Measurements from ENCODE around the gene SLF1.

SLF1 gene

DNA sequence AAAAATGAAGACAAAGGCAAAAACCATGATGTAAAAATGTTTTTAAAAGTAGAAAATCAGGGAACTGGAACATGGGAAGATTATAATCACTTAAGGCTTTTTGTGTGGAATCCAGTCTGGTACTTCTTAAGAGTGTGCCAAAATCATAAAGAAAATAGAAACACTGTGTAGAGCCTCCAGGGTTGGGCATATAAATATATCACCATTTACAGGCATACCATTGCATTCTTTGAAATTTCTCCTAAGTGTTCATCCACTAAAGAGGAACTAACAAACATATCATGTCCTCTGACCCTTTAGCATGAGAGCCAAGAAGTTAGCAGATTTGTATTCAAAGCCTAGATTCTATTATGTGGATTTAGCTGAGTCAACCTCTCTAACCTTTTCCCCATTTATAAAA lies 93.3 kb downstream of the SLF1 start:
- Histone ChIP-seq H3K27ac (ENCODE audit: low read depth, low read length) (no peak overlapping the region), H3K9me3 (ENCODE audit: control insufficient read depth, insufficient read depth, low read depth, low read length) (no peaks in the 10 kb centered on the region), H3K9ac (ENCODE audit: low read length) (no peak overlapping the region), H3K27me3 (ENCODE audit: control insufficient read depth, insufficient read depth, low read length) (no peaks in the 10 kb centered on the region), H3K4me1 (ENCODE audit: control insufficient read depth, insufficient read depth, low read length) (no peaks in the 10 kb centered on the region), H3K36me3 (ENCODE audit: control insufficient read depth, insufficient read depth, low read length) (peaks cover 19% of the 10 kb centered on the region), H3K4me3 (ENCODE audit: low read depth, low read length) (no peak overlapping the region)

DNA sequence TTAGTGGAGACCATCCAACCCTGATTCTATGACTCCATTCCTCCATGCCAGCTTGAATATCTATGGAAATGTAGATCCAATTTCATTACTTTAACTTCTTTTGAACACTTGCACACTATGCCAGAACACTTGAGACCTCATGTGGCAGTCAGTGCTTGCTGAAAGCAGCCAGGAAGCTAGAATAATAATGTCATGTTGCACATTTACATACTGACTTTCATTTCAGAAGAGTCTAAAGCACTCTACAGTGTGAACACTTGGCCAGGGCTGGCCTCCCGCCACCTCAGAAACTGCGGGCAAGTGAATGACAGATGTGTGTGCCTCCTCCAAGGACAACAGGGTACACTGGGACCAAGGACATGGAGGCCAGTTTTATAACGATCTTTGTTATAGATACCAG lies 97.3 kb downstream of the SLF1 start:
- Histone ChIP-seq H3K27me3 (ENCODE audit: control insufficient read depth, insufficient read depth, low read length) (no peaks in the 10 kb centered on the region), H3K36me3 (ENCODE audit: control insufficient read depth, insufficient read depth, low read length) (peaks cover 10% of the 10 kb centered on the region), H3K9ac (ENCODE audit: low read length) (no peak overlapping the region), H3K4me3 (ENCODE audit: low read depth, low read length) (no peak overlapping the region), H3K4me1 (ENCODE audit: control insufficient read depth, insufficient read depth, low read length) (no peaks in the 10 kb centered on the region), H3K27ac (ENCODE audit: low read depth, low read length) (no peak overlapping the region), H3K9me3 (ENCODE audit: control insufficient read depth, insufficient read depth, low read depth, low read length) (no peaks in the 10 kb centered on the region)

DNA sequence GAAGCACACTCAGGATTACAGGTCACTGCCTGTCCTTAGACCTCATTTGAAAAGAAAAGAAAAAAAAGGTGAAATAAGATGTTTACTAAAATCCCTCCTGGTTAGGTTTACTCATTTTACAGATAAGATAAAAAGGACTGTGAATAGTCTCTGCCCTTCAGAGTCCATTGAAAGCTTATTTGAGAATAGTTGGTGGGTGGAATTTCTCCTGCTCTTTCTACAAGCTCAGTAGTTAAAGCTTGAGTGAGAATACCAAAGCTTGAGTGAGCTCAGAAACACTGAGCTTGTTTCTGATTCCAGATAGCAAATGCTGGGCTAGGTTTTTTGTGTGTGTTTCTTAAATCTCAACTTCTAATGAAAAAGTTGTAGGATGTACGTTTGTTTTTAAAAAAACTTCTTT lies 106.7 kb downstream of the SLF1 start:
- H3K4me1 ChIP-seq (ENCODE audit: control insufficient read depth, insufficient read depth, low read length): no peaks in the 10 kb centered on the region
- H3K4me3 ChIP-seq (ENCODE audit: low read depth, low read length): no peak overlapping the region
- no peaks in the 10 kb centered on the region for H3K27me3 ChIP-seq (ENCODE audit: control insufficient read depth, insufficient read depth, low read length)
- H3K36me3 ChIP-seq (ENCODE audit: control insufficient read depth, insufficient read depth, low read length): no peaks in the 10 kb centered on the region
- no peaks in the 10 kb centered on the region for H3K9me3 ChIP-seq (ENCODE audit: control insufficient read depth, insufficient read depth, low read depth, low read length)
- no peak overlapping the region for H3K27ac ChIP-seq (ENCODE audit: low read depth, low read length)
- no peak overlapping the region for H3K9ac ChIP-seq (ENCODE audit: low read length)

DNA sequence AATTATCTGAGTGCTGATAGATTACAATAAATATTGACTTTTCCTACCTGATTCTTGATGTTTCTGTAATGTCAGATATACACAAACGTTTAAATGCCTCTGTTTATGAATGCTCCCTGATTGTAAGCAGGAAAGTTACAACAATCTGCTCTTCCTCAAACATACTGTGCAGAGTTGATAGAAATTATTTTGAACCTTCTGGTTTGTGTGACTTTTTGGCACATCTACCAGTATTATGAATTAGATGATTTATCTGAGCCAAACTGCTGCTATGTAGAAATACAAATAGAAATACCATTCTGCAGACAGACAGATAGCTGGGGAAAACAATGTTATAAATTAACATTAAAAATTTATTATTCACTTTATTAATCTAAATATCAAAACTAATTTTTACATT lies 113.0 kb downstream of the SLF1 start:
- Histone ChIP-seq H3K36me3 (ENCODE audit: control insufficient read depth, insufficient read depth, low read length) (no peaks in the 10 kb centered on the region), H3K27me3 (ENCODE audit: control insufficient read depth, insufficient read depth, low read length) (no peaks in the 10 kb centered on the region), H3K9me3 (ENCODE audit: control insufficient read depth, insufficient read depth, low read depth, low read length) (no peaks in the 10 kb centered on the region), H3K27ac (ENCODE audit: low read depth, low read length) (no peak overlapping the region), H3K9ac (ENCODE audit: low read length) (no peak overlapping the region), H3K4me3 (ENCODE audit: low read depth, low read length) (no peak overlapping the region), H3K4me1 (ENCODE audit: control insufficient read depth, insufficient read depth, low read length) (no peaks in the 10 kb centered on the region)

DNA sequence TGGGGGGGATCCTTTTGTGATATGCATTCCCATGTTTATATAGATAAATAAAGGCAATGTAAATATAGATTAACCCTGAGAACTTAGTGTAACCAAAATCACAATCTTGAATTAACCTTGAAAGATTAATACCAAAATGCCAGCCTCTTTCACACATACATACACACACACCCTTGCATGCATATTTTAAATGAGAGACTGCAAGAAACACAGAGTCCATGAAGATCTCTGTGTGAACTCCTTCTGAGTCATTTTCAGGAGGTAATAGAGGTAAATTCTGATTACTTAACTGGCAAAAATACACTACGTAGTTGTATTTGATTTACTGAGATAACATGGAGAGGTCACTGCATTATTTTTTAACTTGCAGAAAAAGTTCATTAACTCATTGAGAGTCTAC lies 118.0 kb downstream of the SLF1 start:
- H3K27ac ChIP-seq (ENCODE audit: low read depth, low read length): no peak overlapping the region
- no peaks in the 10 kb centered on the region for H3K36me3 ChIP-seq (ENCODE audit: control insufficient read depth, insufficient read depth, low read length)
- no peak overlapping the region for H3K9ac ChIP-seq (ENCODE audit: low read length)
- H3K9me3 ChIP-seq (ENCODE audit: control insufficient read depth, insufficient read depth, low read depth, low read length): no peaks in the 10 kb centered on the region
- no peaks in the 10 kb centered on the region for H3K27me3 ChIP-seq (ENCODE audit: control insufficient read depth, insufficient read depth, low read length)
- H3K4me1 ChIP-seq (ENCODE audit: control insufficient read depth, insufficient read depth, low read length): peaks cover 10% of the 10 kb centered on the region; the same call in 1 of the 2 replicates
- no peak overlapping the region for H3K4me3 ChIP-seq (ENCODE audit: low read depth, low read length)

DNA sequence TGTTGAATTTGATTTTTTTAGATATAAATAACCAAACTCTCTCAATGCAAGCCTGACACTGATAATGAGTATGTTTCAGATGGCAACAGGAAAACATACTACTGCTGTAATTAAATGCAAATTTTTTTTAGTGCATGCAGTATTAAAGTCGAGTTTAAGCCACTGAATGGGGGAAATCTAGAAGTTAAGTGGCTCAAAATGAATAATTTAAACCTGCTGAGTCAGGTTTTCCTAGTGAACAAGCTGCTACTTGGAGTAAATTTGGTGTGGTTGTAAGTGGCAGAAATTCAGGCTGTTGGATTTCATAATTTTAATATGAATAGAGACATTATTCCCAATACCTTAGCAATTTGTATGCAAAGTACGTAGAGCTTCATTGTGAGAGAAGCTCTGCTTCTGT lies 121.8 kb downstream of the SLF1 start:
- no peaks in the 10 kb centered on the region for H3K27me3 ChIP-seq (ENCODE audit: control insufficient read depth, insufficient read depth, low read length)
- H3K9ac ChIP-seq (ENCODE audit: low read length): no peak overlapping the region
- no peak overlapping the region for H3K27ac ChIP-seq (ENCODE audit: low read depth, low read length)
- H3K36me3 ChIP-seq (ENCODE audit: control insufficient read depth, insufficient read depth, low read length): no peaks in the 10 kb centered on the region
- no peak overlapping the region for H3K4me3 ChIP-seq (ENCODE audit: low read depth, low read length)
- H3K4me1 ChIP-seq (ENCODE audit: control insufficient read depth, insufficient read depth, low read length): peaks cover 10% of the 10 kb centered on the region; the same call in 1 of the 2 replicates
- H3K9me3 ChIP-seq (ENCODE audit: control insufficient read depth, insufficient read depth, low read depth, low read length): no peaks in the 10 kb centered on the region

DNA sequence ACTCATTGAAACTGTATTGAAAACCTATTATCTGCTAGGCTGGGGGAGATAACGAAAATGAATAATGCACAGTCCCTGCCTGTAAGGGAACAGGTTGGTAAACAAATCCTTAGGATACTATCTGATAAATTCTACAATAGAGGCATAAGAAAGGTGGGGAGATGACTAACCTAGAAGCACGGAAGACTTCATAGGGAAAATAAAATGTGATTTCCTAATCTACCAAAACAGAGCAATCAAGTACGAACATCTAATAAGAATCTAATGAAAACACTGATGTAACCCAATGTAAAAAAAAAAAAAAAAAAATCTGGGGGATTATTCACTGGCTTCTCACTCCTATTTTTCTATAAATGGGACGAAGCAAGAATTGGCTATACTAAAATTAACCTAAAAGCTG lies 124.4 kb downstream of the SLF1 start:
- peaks cover 10% of the 10 kb centered on the region; the same call in 1 of the 2 replicates for H3K4me1 ChIP-seq (ENCODE audit: control insufficient read depth, insufficient read depth, low read length)
- H3K27me3 ChIP-seq (ENCODE audit: control insufficient read depth, insufficient read depth, low read length): no peaks in the 10 kb centered on the region
- no peak overlapping the region for H3K9ac ChIP-seq (ENCODE audit: low read length)
- no peak overlapping the region for H3K4me3 ChIP-seq (ENCODE audit: low read depth, low read length)
- no peaks in the 10 kb centered on the region for H3K9me3 ChIP-seq (ENCODE audit: control insufficient read depth, insufficient read depth, low read depth, low read length)
- H3K36me3 ChIP-seq (ENCODE audit: control insufficient read depth, insufficient read depth, low read length): no peaks in the 10 kb centered on the region
- no peak overlapping the region for H3K27ac ChIP-seq (ENCODE audit: low read depth, low read length)

DNA sequence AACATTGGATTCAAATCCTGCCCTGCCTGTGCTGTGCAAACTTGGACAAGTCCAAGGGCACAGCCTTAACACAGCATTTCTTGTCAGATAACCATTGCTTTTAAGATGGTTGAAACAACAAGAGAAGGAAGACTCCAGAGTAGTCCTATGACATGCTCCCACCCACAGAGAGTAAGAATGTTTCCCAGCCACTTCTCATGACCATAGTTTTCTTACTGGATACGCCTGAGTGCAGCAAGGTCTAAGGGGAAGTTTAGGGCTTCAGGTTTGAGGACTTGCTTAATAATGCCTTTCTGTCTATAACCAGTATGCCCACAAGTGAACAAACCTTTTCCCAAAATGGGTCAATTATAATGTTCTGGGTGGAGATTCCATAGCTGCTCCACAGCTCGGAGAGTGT lies 126.4 kb downstream of the SLF1 start:
- no peak overlapping the region for H3K4me3 ChIP-seq (ENCODE audit: low read depth, low read length)
- H3K9ac ChIP-seq (ENCODE audit: low read length): no peak overlapping the region
- no peaks in the 10 kb centered on the region for H3K27me3 ChIP-seq (ENCODE audit: control insufficient read depth, insufficient read depth, low read length)
- no peaks in the 10 kb centered on the region for H3K36me3 ChIP-seq (ENCODE audit: control insufficient read depth, insufficient read depth, low read length)
- H3K27ac ChIP-seq (ENCODE audit: low read depth, low read length): no peak overlapping the region
- H3K4me1 ChIP-seq (ENCODE audit: control insufficient read depth, insufficient read depth, low read length): peaks cover 10% of the 10 kb centered on the region; the same call in 1 of the 2 replicates
- H3K9me3 ChIP-seq (ENCODE audit: control insufficient read depth, insufficient read depth, low read depth, low read length): no peaks in the 10 kb centered on the region

DNA sequence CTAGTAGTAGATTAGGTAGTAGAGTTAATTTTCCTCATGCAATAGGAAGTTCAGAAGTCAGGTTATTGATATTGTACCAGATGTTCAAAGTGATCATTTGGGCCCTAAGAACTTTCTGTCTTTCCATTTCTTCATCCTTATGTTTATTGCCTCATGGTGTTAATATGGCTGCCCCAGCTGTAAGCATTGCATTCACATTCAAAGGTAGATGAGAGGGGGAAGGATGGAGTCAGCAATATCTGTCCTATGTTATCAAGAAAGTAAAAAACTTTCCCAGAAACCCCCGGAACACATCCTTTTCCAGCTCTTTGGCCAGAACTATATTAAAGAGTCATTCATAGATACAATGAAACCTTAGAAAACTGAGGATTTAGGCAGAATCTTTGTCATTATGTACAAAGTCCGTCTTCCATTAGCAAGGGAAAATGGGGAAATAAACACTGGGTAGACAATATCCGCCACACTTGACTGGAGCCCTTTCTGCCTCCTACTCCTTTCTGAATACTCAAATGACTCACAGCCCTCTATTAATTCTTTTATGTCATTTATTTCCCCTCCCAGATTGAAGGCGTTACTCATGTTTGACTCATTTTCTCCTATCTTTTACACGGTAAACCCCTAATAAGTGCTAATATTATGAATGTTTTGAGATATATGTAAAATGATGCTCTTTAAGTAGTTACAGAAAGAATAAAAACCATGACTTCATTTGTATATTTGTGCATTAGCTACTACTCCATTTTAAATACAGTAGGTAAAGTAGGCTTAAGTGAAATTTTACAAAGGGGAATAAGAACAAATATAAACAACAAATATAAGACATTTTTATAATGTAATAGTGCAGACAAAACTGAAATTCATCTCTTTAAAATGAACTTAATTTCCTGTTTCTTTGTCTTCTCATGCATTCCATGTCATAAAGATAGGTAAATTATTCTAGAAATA lies 127.6 kb downstream of the SLF1 start:
- Histone ChIP-seq H3K36me3 (ENCODE audit: control insufficient read depth, insufficient read depth, low read length) (no peaks in the 10 kb centered on the region), H3K27me3 (ENCODE audit: control insufficient read depth, insufficient read depth, low read length) (no peaks in the 10 kb centered on the region), H3K4me3 (ENCODE audit: low read depth, low read length) (no peak overlapping the region), H3K4me1 (ENCODE audit: control insufficient read depth, insufficient read depth, low read length) (no peaks in the 10 kb centered on the region), H3K9ac (ENCODE audit: low read length) (no peak overlapping the region), H3K9me3 (ENCODE audit: control insufficient read depth, insufficient read depth, low read depth, low read length) (no peaks in the 10 kb centered on the region), H3K27ac (ENCODE audit: low read depth, low read length) (no peak overlapping the region)

DNA sequence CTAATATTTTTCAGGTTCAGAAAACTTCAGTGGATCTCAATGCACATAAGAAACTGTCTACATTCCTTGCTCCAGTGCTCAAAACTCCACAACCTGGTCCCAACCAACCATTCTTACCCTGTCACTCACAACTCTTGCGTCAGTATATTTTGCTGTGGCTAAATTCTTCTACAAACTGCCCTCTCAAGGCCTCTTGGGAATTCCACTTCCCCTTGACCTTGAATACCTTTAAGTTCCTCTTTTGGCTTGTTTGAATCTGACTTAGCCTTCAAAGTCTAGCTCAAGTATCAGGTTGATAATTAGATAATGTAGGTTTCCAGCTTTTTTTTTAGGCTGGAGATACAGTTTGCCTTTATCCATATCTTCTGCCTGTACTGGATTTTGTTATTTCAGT lies 128.3 kb downstream of the SLF1 start:
- H3K9ac ChIP-seq (ENCODE audit: low read length): no peak overlapping the region
- no peaks in the 10 kb centered on the region for H3K4me1 ChIP-seq (ENCODE audit: control insufficient read depth, insufficient read depth, low read length)
- H3K4me3 ChIP-seq (ENCODE audit: low read depth, low read length): no peak overlapping the region
- no peaks in the 10 kb centered on the region for H3K27me3 ChIP-seq (ENCODE audit: control insufficient read depth, insufficient read depth, low read length)
- H3K27ac ChIP-seq (ENCODE audit: low read depth, low read length): no peak overlapping the region
- no peaks in the 10 kb centered on the region for H3K36me3 ChIP-seq (ENCODE audit: control insufficient read depth, insufficient read depth, low read length)
- H3K9me3 ChIP-seq (ENCODE audit: control insufficient read depth, insufficient read depth, low read depth, low read length): no peaks in the 10 kb centered on the region

All from HUES6 (cell line).